OCI-LY7 (cell line): ENCODE data around the gene IRX3. TPM values are rescaled to one million over a fixed set of nuclear protein-coding genes. Genes with fewer than 3 reads are reported as not detected.

Experiments
- BruUV-seq: library from RNA; stranded (reverse); fragments of 400-500 nt; replicated peaks from 2 replicates; lab custom pipeline; 2021; lab: Mats Ljungman, UMichigan
- CTCF ChIA-PET: fragments of 300-600 bp; sonication (Branson Sonifier 250); formaldehyde crosslinking; loops from one replicate; lab custom pipeline; 2022; ENCODE audit warnings: antibody characterized with exemption; ENCODE audit not compliant: unreplicated experiment; lab: Charles Lee
- POLR2A ChIA-PET: fragments of 300-600 bp; sonication (Branson Sonifier 250); formaldehyde crosslinking; loops from one replicate; lab custom pipeline; 2022; ENCODE audit warnings: antibody characterized with exemption; lab: Charles Lee
- DNase-seq: peaks from one replicate; pipeline ENCODE4 v3.0.0-alpha.2; 2015; ENCODE audit warnings: low spot score
- H2AFZ ChIP-seq: fragments of 200-600 bp; sonication (generic), shearing (Covaris generic); 2 replicates; pipeline ENCODE4 v1.6.1; 2014; ENCODE audit warnings: mild to moderate bottlenecking, antibody characterized with exemption, low read length, moderate library complexity
- H3K27ac ChIP-seq: fragments of 200-600 bp; sonication (generic); 2 replicates; pipeline ENCODE4 v1.5.1; 2014; ENCODE audit warnings: mixed run types, low read depth, mild to moderate bottlenecking, moderate library complexity, low read length, inconsistent platforms; ENCODE audit not compliant: poor library complexity, severe bottlenecking
- H3K36me3 ChIP-seq: fragments of 200-600 bp; sonication (generic); 2 replicates; pipeline ENCODE4 v1.6.1; 2014; ENCODE audit warnings: mild to moderate bottlenecking, antibody characterized with exemption, low read length, moderate library complexity, mixed read lengths; ENCODE audit not compliant: insufficient read depth
- H3K4me1 ChIP-seq: fragments of 200-600 bp; sonication (generic); 2 replicates; pipeline ENCODE4 v1.5.1; 2014; ENCODE audit warnings: mild to moderate bottlenecking, low read length; ENCODE audit not compliant: insufficient read depth, poor library complexity, severe bottlenecking
- H3K4me2 ChIP-seq: fragments of 200-600 bp; sonication (generic); 2 replicates; pipeline ENCODE4 v1.6.1; 2014; ENCODE audit warnings: mild to moderate bottlenecking, low read length
- H3K4me3 ChIP-seq: fragments of 200-600 bp; sonication (generic); 2 replicates; pipeline ENCODE4 v1.5.1; 2014; ENCODE audit warnings: mild to moderate bottlenecking, low read depth, low read length; ENCODE audit not compliant: poor library complexity, severe bottlenecking
- H3K79me2 ChIP-seq: fragments of 200-600 bp; sonication (generic); 2 replicates; pipeline ENCODE4 v1.6.1; 2016; ENCODE audit warnings: low read depth, mild to moderate bottlenecking, low read length, moderate library complexity, mixed read lengths; ENCODE audit not compliant: insufficient read depth
- H3K9me2 ChIP-seq: fragments of 200-600 bp; sonication (generic); 2 replicates; pipeline ENCODE4 v1.6.1; 2016; ENCODE audit warnings: mild to moderate bottlenecking, low read length, mixed read lengths; ENCODE audit not compliant: insufficient read depth
- H3K9me3 ChIP-seq: fragments of 200-600 bp; sonication (generic); 2 replicates; pipeline ENCODE4 v1.6.1; 2014; ENCODE audit warnings: mild to moderate bottlenecking, mixed run types, low read length, mixed read lengths
- H4K20me1 ChIP-seq: fragments of 200-600 bp; sonication (generic); 2 replicates; pipeline ENCODE4 v1.6.1; 2014; ENCODE audit warnings: mild to moderate bottlenecking, antibody characterized with exemption, low read length, moderate library complexity, mixed read lengths; ENCODE audit not compliant: insufficient read depth
- CTCF ChIP-seq: fragments of 200-600 bp; sonication (generic); conservative IDR thresholded peaks from 2 replicates; pipeline ENCODE4 v1.5.1; 2014; ENCODE audit warnings: mild to moderate bottlenecking, antibody characterized with exemption, low read length, moderate library complexity, mixed read lengths
- EZH2phosphoT487 ChIP-seq: fragments of 200-600 bp; sonication (generic); IDR thresholded peaks from 2 replicates; pipeline ENCODE4 v1.6.1; 2018; ENCODE audit warnings: low read depth, borderline replicate concordance, mild to moderate bottlenecking, mixed run types, antibody characterized with exemption, low read length, moderate library complexity, mixed read lengths
- intact Hi-C: fragments of 100-400 bp; cut with micrococcal nuclease; formaldehyde crosslinking; loops from one replicate; pipeline ENCODE4 v1.10.0; 2022; ENCODE audit not compliant: unreplicated experiment
- total RNA-seq, 2 experiments: library from RNA; depleted of rRNA in 1 of 2; stranded (reverse); fragments of >200 nt in 1 of 2; shearing (Covaris generic) in 1 of 2; gene quantifications; 2 replicates each; pipeline ENCODE4 v1.2.3, GENCODE V29; 2014 to 2022

Gene IRX3
- total RNA-seq, 2 experiments from 2014 or later = not detected

- no peaks in the 10 kb centered on the region for H3K9me3 ChIP-seq
- H3K4me2 ChIP-seq = no peak overlapping the region
- no peak overlapping the region for H3K4me3 ChIP-seq
- H2AFZ ChIP-seq = no peak overlapping the region
- no TSS peak for BruUV-seq
- intact Hi-C loops = no loop called here
- H3K4me1 ChIP-seq = no peaks in the 10 kb centered on the region
- no peaks in the 10 kb centered on the region for H4K20me1 ChIP-seq
- H3K9me2 ChIP-seq = no peaks in the 10 kb centered on the region
- ChIA-PET CTCF (no interaction called here), POLR2A (interaction anchor here (0.6 kb wide), 1 partner anchor 16 kb away, joined by 3 read pairs; no protein-coding TSS in a partner anchor)
- DNase-seq = no peak
- H3K36me3 ChIP-seq = no peaks in the 10 kb centered on the region
- no peaks in the 10 kb centered on the region for H3K79me2 ChIP-seq
- H3K27ac ChIP-seq = no peak overlapping the region
- TF ChIP-seq EZH2phosphoT487 = no peak
Observed at GRCh38 chr16:54281535-54282201, 4.9 kb downstream of the IRX3 start.

- no peaks in the 10 kb centered on the region for H3K36me3 ChIP-seq
- CTCF ChIA-PET = no interaction called here
- no peak overlapping the region for H3K27ac ChIP-seq
- H3K79me2 ChIP-seq = no peaks in the 10 kb centered on the region
- H3K4me2 ChIP-seq = no peak overlapping the region
- no peaks in the 10 kb centered on the region for H4K20me1 ChIP-seq
- no peak for TF ChIP-seq EZH2phosphoT487
- no peak for TF ChIP-seq CTCF
- no TSS peak for BruUV-seq
- H3K4me3 ChIP-seq = no peak overlapping the region
- intact Hi-C loops = no loop called here
- DNase-seq = no peak
- no peaks in the 10 kb centered on the region for H3K4me1 ChIP-seq
- no peak overlapping the region for H2AFZ ChIP-seq
- H3K9me3 ChIP-seq = no peaks in the 10 kb centered on the region
- POLR2A ChIA-PET = interaction anchor here (0.6 kb wide), 1 partner anchor 17 kb away, joined by 3 read pairs; no protein-coding TSS in a partner anchor
- H3K9me2 ChIP-seq = no peaks in the 10 kb centered on the region
Observed at GRCh38 chr16:54280751-54281150, 5.8 kb downstream of the IRX3 start.

- ChIA-PET POLR2A (no interaction called here), CTCF (no interaction called here)
- H4K20me1 ChIP-seq = no peaks in the 10 kb centered on the region
- H3K79me2 ChIP-seq = no peaks in the 10 kb centered on the region
- H2AFZ ChIP-seq = peak overlapping the region; percentile 41; the same call in 1 of the 2 replicates
- H3K4me2 ChIP-seq = no peak overlapping the region
- H3K4me3 ChIP-seq = no peak overlapping the region
- H3K27ac ChIP-seq = no peak overlapping the region
- H3K36me3 ChIP-seq = no peaks in the 10 kb centered on the region
- H3K9me3 ChIP-seq = no peaks in the 10 kb centered on the region
- no peak for TF ChIP-seq EZH2phosphoT487
- TF ChIP-seq CTCF = no peak
- intact Hi-C loops = no loop called here
- no peaks in the 10 kb centered on the region for H3K9me2 ChIP-seq
- no peak for DNase-seq
- H3K4me1 ChIP-seq = no peaks in the 10 kb centered on the region
- no TSS peak for BruUV-seq
Observed at GRCh38 chr16:54277845-54278703, 8.5 kb downstream of the IRX3 start.
